SK-N-SH (cell line): Measurements from ENCODE around the gene PAPLN. TPM values are rescaled to one million over a fixed set of nuclear protein-coding genes. Genes with fewer than 3 reads are reported as not detected.
A peak's percentile ranks its signal among the peaks of the same experiment; 100 is the strongest.

Source experiments
- CTCF ChIA-PET: fragments of 300-600, 350-600 bp; formaldehyde crosslinking; extraction: SDS; loops from one replicate; lab custom pipeline; 2021; lab: Yijun Ruan, JAX
- POLR2A ChIA-PET: fragments of 350-600 bp; sonication (Branson Sonifier 250); formaldehyde crosslinking; extraction: SDS; loops from one replicate; lab custom pipeline; 2020; ENCODE audit warnings: antibody characterized with exemption, inconsistent platforms; lab: Yijun Ruan, JAX
- DNase-seq: peaks from one replicate; pipeline ENCODE4 v3.0.0; 2012
- H2AFZ ChIP-seq: fragments of 200-600 bp; sonication (generic); 2 replicates; pipeline ENCODE4 v1.8.1; 2016; ENCODE audit warnings: antibody characterized with exemption, mild to moderate bottlenecking, low read depth
- H3F3A ChIP-seq: fragments of 200-600 bp; sonication (generic); replicated peaks from 2 replicates; pipeline ENCODE3; 2016; ENCODE audit warnings: antibody characterized with exemption, mild to moderate bottlenecking; ENCODE audit not compliant: insufficient read depth
- H3K27ac ChIP-seq, 2 experiments: fragments of 200-500 bp in 1 of 2; fragments of 200-600 bp in 1 of 2; sonication (Bioruptor generic) in 1 of 2; sonication (generic), shearing (Covaris generic) in 1 of 2; 2 replicates each; pipeline versions ENCODE4 v1.5.1 to v1.6.1; 2014 to 2016; ENCODE audit warnings: low read depth in 2 of 2, inconsistent platforms in 1 of 2, low read length in 1 of 2, mild to moderate bottlenecking in 1 of 2, mixed read lengths in 1 of 2
- H3K27me3 ChIP-seq: fragments of 200-600 bp; sonication (generic), shearing (Covaris generic); 2 replicates; pipeline ENCODE4 v1.6.1; 2016; ENCODE audit warnings: mixed run types; ENCODE audit not compliant: insufficient read depth
- H3K36me3 ChIP-seq, 2 experiments: fragments of 200-500 bp in 1 of 2; fragments of 200-600 bp in 1 of 2; sonication (Bioruptor generic) in 1 of 2; sonication (generic) in 1 of 2; replicated peaks in 1 of 2; 2 replicates each; pipeline versions ENCODE3 to v1.5.1; 2014 to 2016; ENCODE audit warnings: low read length in 1 of 2, mild to moderate bottlenecking in 1 of 2; ENCODE audit not compliant: insufficient read depth in 2 of 2, control insufficient read depth in 1 of 2
- H3K4me1 ChIP-seq, 2 experiments: fragments of 200-500 bp in 1 of 2; fragments of 200-600 bp in 1 of 2; sonication (Bioruptor generic) in 1 of 2; sonication (generic), shearing (Covaris generic) in 1 of 2; 2 replicates each; pipeline versions ENCODE4 v1.5.1 to v1.6.1; 2014 to 2016; ENCODE audit warnings: low read depth in 1 of 2, low read length in 1 of 2, mixed run types in 1 of 2; ENCODE audit not compliant: insufficient read depth in 2 of 2, control insufficient read depth in 1 of 2
- H3K4me2 ChIP-seq: fragments of 200-600 bp; sonication (generic), shearing (Covaris generic); 2 replicates; pipeline ENCODE4 v1.6.1; 2017; ENCODE audit warnings: mixed run types
- H3K4me3 ChIP-seq, 2 experiments: fragments of 200-500 bp in 1 of 2; fragments of 200-600 bp in 1 of 2; sonication (Bioruptor generic) in 1 of 2; sonication (generic), shearing (Covaris generic) in 1 of 2; 2 replicates each; pipeline versions ENCODE4 v1.5.1 to v1.8.1; 2014 to 2016; ENCODE audit warnings: low read depth in 2 of 2, inconsistent platforms in 1 of 2, low read length in 1 of 2, mild to moderate bottlenecking in 1 of 2, mixed read lengths in 1 of 2, moderate library complexity in 1 of 2
- H3K79me2 ChIP-seq: fragments of 200-600 bp; sonication (generic); 2 replicates; pipeline ENCODE4 v1.8.1; 2017; ENCODE audit warnings: mild to moderate bottlenecking; ENCODE audit not compliant: insufficient read depth
- H3K9ac ChIP-seq: fragments of 200-600 bp; sonication (generic); 2 replicates; pipeline ENCODE4 v1.6.1; 2017; ENCODE audit warnings: mixed run types
- H3K9me2 ChIP-seq: fragments of 200-600 bp; sonication (generic); 2 replicates; pipeline ENCODE4 v1.6.1; 2017; ENCODE audit warnings: mixed run types
- H3K9me3 ChIP-seq: fragments of 200-600 bp; sonication (generic); 2 replicates; pipeline ENCODE4 v1.6.1; 2017; ENCODE audit warnings: mixed run types, mild to moderate bottlenecking, moderate library complexity
- H4K20me1 ChIP-seq: fragments of 200-600 bp; sonication (generic); 2 replicates; pipeline ENCODE4 v1.6.1; 2017; ENCODE audit warnings: mild to moderate bottlenecking, mixed run types; ENCODE audit not compliant: insufficient read depth
- CTCF ChIP-seq: fragments of 200-600 bp; sonication (generic); IDR thresholded peaks from 2 replicates; pipeline ENCODE4 v1.6.1; 2017; ENCODE audit warnings: antibody characterized with exemption, mild to moderate bottlenecking, moderate library complexity
- EP300 ChIP-seq, 2 experiments: IDR thresholded peaks; 2 replicates each; pipeline versions ENCODE4 v1.4.0 to v1.6.1; 2012; ENCODE audit warnings: borderline replicate concordance in 1 of 2, low read depth in 1 of 2, low read length in 1 of 2
- FOSL2 ChIP-seq: IDR thresholded peaks from 2 replicates; pipeline ENCODE4 v1.4.0; 2012; ENCODE audit warnings: low read depth, mild to moderate bottlenecking, moderate library complexity, borderline replicate concordance
- FOXJ3 ChIP-seq: sonication (generic); formaldehyde crosslinking; IDR thresholded peaks from 2 replicates; pipeline ENCODE4 v1.5.1; 2020; ENCODE audit warnings: mild to moderate bottlenecking, missing genetic modification reagents
- GATA2 ChIP-seq: sonication (generic); formaldehyde crosslinking; IDR thresholded peaks from 2 replicates; pipeline ENCODE4 v1.5.0; 2020; ENCODE audit warnings: mild to moderate bottlenecking, missing genetic modification reagents
- JUND ChIP-seq: IDR thresholded peaks from 2 replicates; pipeline ENCODE4 v1.4.0; 2012
- MAX ChIP-seq: IDR thresholded peaks from 2 replicates; pipeline ENCODE4 v1.4.0; 2012; ENCODE audit warnings: low read depth
- MEF2A ChIP-seq: IDR thresholded peaks from 2 replicates; pipeline ENCODE4 v1.4.0; 2012; ENCODE audit warnings: low read depth, borderline replicate concordance
- NFIC ChIP-seq: IDR thresholded peaks from 2 replicates; pipeline ENCODE4 v1.4.0; 2012; ENCODE audit warnings: borderline replicate concordance
- NRF1 ChIP-seq: IDR thresholded peaks from 2 replicates; pipeline ENCODE4 v1.6.1; 2012; ENCODE audit warnings: low read depth, mild to moderate bottlenecking, low read length
- POLR2AphosphoS5 ChIP-seq: IDR thresholded peaks from 2 replicates; pipeline ENCODE4 v1.6.1; 2012; ENCODE audit warnings: low read depth, low read length
- RCOR1 ChIP-seq: fragments of 150-350 bp; IDR thresholded peaks from 2 replicates; pipeline ENCODE4 v1.6.1; 2017; ENCODE audit warnings: antibody characterized with exemption, low read length
- RFX5 ChIP-seq: IDR thresholded peaks from 2 replicates; pipeline ENCODE4 v1.6.1; 2012; ENCODE audit warnings: mild to moderate bottlenecking, improper control_type of control experiment, low read length
- RXRA ChIP-seq: IDR thresholded peaks from 2 replicates; pipeline ENCODE4 v1.4.0; 2012; ENCODE audit warnings: low read depth, mild to moderate bottlenecking, borderline replicate concordance
- TAF1 ChIP-seq: IDR thresholded peaks from 2 replicates; pipeline ENCODE4 v1.6.1; 2012; ENCODE audit warnings: low read depth, mild to moderate bottlenecking, low read length, moderate library complexity, borderline replicate concordance
- TEAD4 ChIP-seq: IDR thresholded peaks from 2 replicates; pipeline ENCODE4 v1.4.0; 2012; ENCODE audit warnings: mild to moderate bottlenecking, borderline replicate concordance; ENCODE audit not compliant: insufficient read depth
- USF1 ChIP-seq: IDR thresholded peaks from 2 replicates; pipeline ENCODE4 v1.4.0; 2012; ENCODE audit warnings: low read depth, borderline replicate concordance
- YY1 ChIP-seq: IDR thresholded peaks from 2 replicates; pipeline ENCODE4 v1.4.0; 2012; ENCODE audit warnings: low read depth, mild to moderate bottlenecking
- ZBTB33 ChIP-seq: IDR thresholded peaks from 2 replicates; pipeline ENCODE4 v1.4.0; 2012; ENCODE audit warnings: low read depth, borderline replicate concordance
- WGBS: methylation state at CpG from one replicate; pipeline ENCODE4 v1.1.6; 2017; ENCODE audit warnings: low lambda C conversion rate; 5-methylcytosine and 5-hydroxymethylcytosine counted together
- polyA plus RNA-seq, 3 experiments: library from polyadenylated mRNA; depleted of rRNA; stranded (reverse); fragments of >200 nt; gene quantifications; 2 replicates each; pipeline ENCODE4 v1.2.3, GENCODE V29; 2012
- TF ChIP-seq, protein P1 (sequence below): fragments of 150-350 bp; IDR thresholded peaks from 2 replicates; pipeline ENCODE4 v1.6.1; 2017; ENCODE audit warnings: antibody characterized with exemption, low read length, low read depth, borderline replicate concordance

The PAPLN gene
- polyA plus RNA-seq, 1 of the 3 experiments (the other 2 are of a cell fraction) = 0.13 TPM

DNA sequence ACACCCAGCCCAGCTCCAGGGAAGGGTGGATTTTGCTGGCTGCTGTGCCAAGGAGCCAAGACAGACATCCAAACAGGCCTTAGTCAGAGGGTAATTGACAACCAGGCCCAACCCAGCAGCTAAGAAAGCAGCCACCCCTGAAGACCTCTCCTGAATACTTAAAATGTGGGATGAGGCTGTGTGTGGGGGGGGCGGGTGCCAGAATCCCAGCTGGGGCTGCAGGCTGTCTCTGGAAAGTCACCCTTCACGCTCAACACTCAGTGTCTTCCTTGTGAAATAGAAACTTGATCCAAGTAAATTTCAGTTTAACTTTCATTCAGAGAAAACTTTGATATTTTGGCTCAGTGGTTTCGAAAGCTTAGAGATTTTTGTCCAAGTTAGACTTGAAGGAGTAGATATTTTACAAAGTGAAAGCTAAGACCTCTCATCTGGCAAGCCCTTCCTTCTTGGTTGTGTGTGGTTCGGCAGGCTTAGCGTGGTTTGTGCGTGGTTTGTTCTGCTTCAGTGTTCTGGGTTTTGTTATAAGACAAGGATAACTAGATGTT lies 5.1 kb downstream of the PAPLN start:
- Histone ChIP-seq H3K79me2 (no peaks in the 10 kb centered on the region), H3K9ac (no peak overlapping the region), H3K4me1 (peaks cover 8 to 16% of the 10 kb centered on the region in 2 experiments; a peak in 3 of 4 replicates), H3K4me3 (no peak overlapping the region), H2AFZ (no peak overlapping the region), H3K9me3 (no peaks in the 10 kb centered on the region), H3K9me2 (no peaks in the 10 kb centered on the region), H3K27ac (no peak overlapping the region), H3K27me3 (peaks cover 9% of the 10 kb centered on the region; the same call in 1 of the 2 replicates), H3F3A (peaks cover 5% of the 10 kb centered on the region), H3K4me2 (no peak overlapping the region), H4K20me1 (no peaks in the 10 kb centered on the region), H3K36me3 (no peaks in the 10 kb centered on the region)
- TF ChIP-seq TEAD4 = no peak
- ChIA-PET CTCF (interaction anchor here (0.9 to 1.5 kb wide), 2 partner anchors 52 to 229 kb away, joined by 3 to 4 read pairs; no protein-coding TSS in a partner anchor), POLR2A (no interaction called here)
- WGBS = 90% methylated on average over 6 of the region's 6 CpGs
- DNase-seq = peak; percentile 21

- H2AFZ ChIP-seq = no peak overlapping the region
- H3K79me2 ChIP-seq = no peaks in the 10 kb centered on the region
- no peaks in the 10 kb centered on the region for H3K9me3 ChIP-seq
- no peak overlapping the region for H3K27ac ChIP-seq
- H3K4me1 ChIP-seq = peaks cover 7 to 8% of the 10 kb centered on the region in 2 experiments; a peak in 3 of 4 replicates
- peak; percentile 20 for DNase-seq
- peaks cover 5% of the 10 kb centered on the region for H3F3A ChIP-seq
- 56% methylated on average over 3 of the region's 3 CpGs for WGBS
- H3K36me3 ChIP-seq = no peaks in the 10 kb centered on the region
- no peak overlapping the region for H3K4me2 ChIP-seq
- CTCF ChIA-PET = interaction anchor here (0.9 to 1.5 kb wide), 2 partner anchors 51 to 228 kb away, joined by 3 to 4 read pairs; no protein-coding TSS in a partner anchor
- no peak overlapping the region for H3K4me3 ChIP-seq
- no peak overlapping the region for H3K9ac ChIP-seq
- TF ChIP-seq JUND (no peak), POLR2AphosphoS5 (no peak), MEF2A (no peak), YY1 (no peak), TAF1 (no peak), GATA2 (CRISPR knock-in tag) (no peak), ZBTB33 (no peak), RXRA (no peak), FOXJ3 (CRISPR knock-in tag) (no peak), USF1 (no peak), RFX5 (no peak), CTCF (no peak), FOSL2 (no peak), MAX (no peak), NFIC (no peak), RCOR1 (no peak), EP300 (IDR thresholded peaks at IDR 0.05; ENCODE audit: borderline replicate concordance in 1 of 2, low read depth in 1 of 2, low read length in 1 of 2) (no peak), NRF1 (no peak)
- TF ChIP-seq, protein P1, sequence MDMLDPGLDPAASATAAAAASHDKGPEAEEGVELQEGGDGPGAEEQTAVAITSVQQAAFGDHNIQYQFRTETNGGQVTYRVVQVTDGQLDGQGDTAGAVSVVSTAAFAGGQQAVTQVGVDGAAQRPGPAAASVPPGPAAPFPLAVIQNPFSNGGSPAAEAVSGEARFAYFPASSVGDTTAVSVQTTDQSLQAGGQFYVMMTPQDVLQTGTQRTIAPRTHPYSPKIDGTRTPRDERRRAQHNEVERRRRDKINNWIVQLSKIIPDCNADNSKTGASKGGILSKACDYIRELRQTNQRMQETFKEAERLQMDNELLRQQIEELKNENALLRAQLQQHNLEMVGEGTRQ = no peak
- TF ChIP-seq, all 33 proteins: peak for 0
- Histone ChIP-seq H3K27me3 (no peaks in the 10 kb centered on the region; the same call in 1 of the 2 replicates), H4K20me1 (no peaks in the 10 kb centered on the region), H3K9me2 (no peaks in the 10 kb centered on the region)
- POLR2A ChIA-PET = no interaction called here
These were observed 6.0 kb downstream of the PAPLN start for GRCh38 chr14:73243341-73243740.
